NCI-H146 (cell line): ENCODE results near the gene TM9SF4.

Experiments
- DNase-seq: peaks from one replicate; lab custom pipeline; 2025; lab: John Stamatoyannopoulos, UW

TM9SF4 gene

GRCh38 chr20:32207626-32208498, 98.3 kb downstream of the TM9SF4 start, which contains the start of the genes PLAGL2 and POFUT1:
Gene PLAGL2 (minus strand): TSS chr20:32207743. CDS start chr20:32202178, 5,565 bp downstream.
Gene POFUT1 (plus strand): TSS chr20:32207880. CDS start chr20:32207942, 62 bp downstream.
- peak; percentile 93 for DNase-seq

GRCh38 chr20:32208499-32209154, 99.1 kb downstream of the TM9SF4 start:
- DNase-seq = no peak

DNA sequence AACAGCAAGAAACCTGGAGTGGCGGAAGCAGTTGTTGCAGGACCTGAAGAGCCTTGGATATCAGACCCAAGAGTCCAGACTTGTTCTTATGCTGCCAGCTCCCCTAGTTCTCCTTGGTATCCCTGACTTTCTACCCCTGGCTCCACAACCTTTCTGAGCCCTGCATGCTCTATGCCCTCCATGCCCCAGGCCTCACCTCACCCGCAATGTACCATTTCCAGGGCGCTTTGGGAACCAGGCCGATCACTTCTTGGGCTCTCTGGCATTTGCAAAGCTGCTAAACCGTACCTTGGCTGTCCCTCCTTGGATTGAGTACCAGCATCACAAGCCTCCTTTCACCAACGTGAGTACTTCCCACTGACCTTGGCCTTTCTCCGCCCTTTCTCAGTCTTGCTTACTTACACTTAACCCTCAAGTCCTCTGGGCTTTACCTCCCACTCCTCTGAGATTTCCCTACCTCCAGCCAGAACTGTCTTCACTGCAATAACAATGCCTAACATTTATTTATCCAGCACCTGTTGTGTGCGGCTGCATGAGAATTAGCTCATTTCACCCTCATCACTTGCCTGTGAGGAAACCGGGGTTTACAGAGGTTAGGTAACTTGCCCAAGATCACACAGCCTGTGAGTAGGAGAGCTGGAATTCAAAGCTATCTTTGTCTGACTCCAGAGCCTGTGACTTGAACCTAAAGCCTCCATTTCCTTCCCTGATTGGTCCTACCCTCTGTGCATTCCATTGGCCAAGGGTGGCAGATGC, 100.5 kb downstream of the TM9SF4 start:
- DNase-seq = no peak

DNA sequence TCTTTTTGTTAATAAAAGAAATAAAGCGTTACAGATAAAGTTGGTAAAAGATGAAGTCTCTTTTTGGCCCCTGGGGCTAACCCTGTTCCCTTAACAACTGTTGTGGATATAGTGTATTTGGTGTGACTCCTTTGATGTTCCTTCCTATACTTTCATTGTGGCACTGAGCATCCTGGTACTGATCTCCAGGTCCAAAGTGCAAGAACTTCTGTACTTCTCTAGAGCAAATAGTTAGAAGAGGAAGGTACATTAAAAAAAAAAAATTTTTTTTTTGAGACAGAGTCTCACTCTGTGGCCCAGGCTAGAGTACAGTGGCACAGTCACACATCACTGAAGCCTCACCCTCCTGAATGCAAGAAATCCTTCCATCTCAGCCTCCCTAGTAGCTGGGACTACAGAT, 104.4 kb downstream of the TM9SF4 start:
- no peak for DNase-seq

DNA sequence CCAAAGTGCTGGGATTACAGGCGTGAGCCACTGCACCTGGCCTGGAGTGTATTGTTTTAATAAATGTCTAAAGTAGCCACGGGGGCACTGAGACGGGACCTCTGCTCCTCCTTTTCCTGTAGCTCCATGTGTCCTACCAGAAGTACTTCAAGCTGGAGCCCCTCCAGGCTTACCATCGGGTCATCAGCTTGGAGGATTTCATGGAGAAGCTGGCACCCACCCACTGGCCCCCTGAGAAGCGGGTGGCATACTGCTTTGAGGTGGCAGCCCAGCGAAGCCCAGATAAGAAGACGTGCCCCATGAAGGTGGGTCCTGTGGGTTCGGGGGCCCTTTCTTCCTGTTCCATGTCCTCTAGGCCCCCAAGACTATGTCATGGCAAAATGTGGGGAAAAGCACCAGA, 105.6 kb downstream of the TM9SF4 start:
- no peak for DNase-seq

DNA sequence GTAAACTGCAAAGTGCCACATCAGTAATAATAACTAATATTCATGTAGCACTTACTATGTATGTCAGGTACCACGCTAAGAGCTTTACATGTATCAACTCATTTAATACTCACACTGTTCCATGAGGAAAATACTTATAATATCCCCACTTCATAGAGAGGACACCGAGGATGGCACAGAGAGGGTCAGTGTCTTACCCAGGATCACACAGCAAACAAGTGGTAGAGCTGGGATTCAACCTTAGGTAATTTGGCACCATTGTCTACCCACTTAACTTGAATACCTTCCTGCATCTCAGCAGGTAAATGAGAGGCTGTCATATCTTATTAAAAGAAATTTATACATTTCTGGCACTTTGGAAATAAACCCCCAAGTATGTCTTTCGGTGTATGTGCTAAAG, 106.2 kb downstream of the TM9SF4 start:
- DNase-seq = no peak

DNA sequence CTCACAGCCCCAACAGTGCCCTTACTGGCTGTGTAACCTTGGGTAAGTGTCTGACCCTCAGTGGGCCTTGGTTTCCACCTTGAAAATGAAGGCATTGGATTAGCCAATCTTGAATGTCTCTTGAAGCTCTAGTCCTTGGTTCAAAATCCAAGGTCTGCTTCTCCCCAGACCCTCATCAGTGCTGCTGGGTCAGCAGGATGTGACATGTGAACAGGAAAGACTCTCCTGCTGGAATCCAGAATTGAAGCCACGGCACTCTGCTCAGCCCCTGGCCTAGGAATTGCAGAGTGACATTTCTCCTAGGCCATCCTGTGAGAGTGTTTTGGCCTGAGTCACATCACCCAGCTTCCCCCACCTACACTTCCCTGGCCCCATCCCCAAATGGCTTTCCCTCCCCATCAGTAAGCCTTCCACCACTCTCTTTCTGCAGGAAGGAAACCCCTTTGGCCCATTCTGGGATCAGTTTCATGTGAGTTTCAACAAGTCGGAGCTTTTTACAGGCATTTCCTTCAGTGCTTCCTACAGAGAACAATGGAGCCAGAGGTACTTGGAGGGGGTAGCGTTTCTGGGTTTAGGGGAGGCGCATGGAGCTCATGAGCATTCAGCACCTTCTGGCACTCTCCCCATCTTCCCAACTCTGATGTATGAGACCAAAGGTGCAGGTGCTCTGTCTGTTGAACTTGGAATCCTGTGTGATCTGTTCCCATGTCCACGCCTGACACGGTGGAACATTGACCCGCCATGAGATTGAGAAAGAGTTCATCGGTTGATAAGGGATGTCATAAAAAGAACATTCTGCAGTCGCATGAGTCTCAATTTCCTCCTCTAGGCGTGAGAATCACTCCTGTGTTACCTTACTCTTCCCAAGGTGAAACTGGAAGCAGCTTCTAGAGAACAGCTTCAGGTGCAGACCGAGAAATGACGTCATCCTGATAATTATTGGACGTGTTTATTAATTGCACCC, 106.9 kb downstream of the TM9SF4 start:
- no peak for DNase-seq
